HG02852 (cell line): ENCODE measurements around the gene SCD.
A peak's percentile ranks its signal among the peaks of the same experiment; 100 is the strongest.

ENCODE experiments used
- ATAC-seq: cut with Tn5 transposase; IDR thresholded peaks from one replicate; pipeline ENCODE4 v1.9.1; 2021; ENCODE audit warnings: mild to moderate bottlenecking, moderate library complexity; ENCODE audit not compliant: unreplicated experiment

The SCD gene

DNA sequence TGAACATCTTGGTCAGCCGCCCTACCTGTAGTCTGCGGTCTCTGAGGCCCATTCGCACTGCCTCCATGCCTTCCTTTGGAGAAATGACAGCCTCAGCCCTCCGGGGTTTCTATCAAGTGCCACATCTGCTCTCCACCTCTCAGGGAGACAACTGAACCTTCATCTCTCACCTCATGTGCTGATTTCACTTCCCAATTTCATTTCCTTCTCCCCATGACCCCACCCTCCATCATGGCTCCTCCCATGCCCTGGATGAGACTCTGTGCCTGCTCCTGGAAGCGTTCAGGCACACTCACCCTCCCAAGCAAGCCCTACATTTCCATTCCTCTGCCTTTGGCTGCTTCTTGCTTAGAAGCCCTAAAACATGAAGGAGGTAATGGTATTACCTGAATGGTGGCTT lies 7.8 kb upstream of the SCD start:
- peak; percentile 53 for ATAC-seq

DNA sequence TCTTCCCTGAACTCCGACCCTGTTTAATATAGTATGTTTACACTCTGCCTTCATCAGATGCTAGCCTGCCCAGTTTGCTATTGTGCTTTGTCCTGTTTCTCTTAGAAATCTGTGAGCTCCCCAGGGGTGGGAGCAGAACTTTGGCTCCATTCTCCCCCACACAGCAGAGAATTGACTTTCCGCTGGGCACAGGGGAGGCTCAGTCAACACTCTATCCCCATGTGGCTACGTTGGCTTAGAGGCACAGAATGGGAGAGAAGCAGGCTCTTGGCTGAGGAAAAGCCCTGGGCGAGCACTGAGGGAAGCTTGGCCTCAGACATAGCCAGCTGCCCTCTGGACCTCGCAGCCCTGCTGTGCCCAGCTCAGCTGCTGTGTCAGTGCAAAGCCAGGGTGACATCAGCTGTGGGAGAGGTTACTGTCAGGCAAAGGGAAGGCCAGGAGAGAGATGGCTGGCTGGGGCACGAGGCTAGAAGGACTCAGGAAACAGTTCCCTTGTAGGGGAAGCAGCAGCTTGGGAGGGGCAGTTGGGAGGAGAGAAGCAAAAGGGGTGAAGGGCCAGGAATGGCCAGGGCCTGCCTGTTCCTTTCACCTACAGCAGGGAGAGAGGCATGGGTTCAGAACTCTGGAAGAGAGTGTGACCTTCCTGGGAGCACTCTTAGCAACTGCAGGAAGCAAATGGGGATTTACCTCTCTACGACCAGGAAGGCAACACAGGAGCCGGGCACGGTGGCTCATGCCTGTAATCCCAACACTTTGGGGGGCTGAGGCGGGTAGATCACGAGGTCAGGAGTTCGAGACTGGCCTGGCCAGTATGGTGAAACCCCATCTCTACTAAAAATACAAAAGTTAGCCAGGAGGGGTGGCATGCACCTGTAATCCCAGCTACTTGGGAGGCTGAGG lies 5.8 kb upstream of the SCD start:
- ATAC-seq: no peak

DNA sequence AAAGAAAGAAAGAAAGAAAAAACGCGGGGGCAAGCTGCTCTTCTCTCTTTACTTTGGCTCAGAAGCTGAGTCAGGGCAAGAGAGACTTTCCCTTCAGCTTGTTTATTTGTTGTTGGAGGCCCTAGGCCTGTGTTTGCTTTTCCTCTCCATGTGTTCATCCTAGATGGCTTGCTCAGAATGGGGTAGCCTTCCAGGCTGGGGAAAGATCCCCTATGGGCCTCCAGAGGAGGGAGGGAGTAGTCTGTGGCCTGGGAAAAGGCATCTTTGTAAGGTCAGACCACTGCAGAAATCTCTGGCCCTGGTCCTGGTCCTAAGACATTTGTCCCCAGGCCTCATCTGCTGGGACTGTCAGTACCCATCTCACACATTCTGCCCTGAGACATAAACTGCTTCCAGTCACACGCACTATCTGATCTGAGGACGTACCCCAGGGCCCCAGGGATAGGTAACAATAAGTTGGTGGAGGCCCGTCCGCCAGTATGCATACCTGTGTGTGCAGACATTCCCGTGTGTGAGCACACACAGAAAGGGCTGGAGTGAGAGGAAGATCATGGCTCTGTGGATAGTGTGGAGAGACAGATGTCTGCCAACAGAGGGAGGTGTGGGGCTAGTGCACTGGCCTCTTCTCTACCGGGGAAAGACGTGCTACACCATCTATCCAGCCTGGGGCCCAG lies 4.9 kb upstream of the SCD start:
- no peak for ATAC-seq

DNA sequence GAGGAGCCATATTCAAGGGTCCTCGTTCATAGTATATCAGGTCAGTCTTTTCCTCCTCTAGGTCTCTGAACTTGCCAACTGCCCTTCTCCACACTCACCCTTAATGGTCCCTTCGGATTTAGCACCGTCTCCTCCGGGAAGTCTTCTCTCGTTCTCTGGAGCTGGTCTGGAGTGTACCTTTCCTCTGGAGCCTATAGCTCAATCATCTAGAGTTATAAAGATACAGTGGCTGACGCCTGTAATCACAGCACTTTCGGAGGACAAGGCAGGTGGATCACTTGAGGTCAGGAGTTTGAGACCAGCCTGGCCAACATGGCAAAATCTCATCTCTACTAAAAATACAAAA lies 4.4 kb upstream of the SCD start:
- ATAC-seq: no peak

DNA sequence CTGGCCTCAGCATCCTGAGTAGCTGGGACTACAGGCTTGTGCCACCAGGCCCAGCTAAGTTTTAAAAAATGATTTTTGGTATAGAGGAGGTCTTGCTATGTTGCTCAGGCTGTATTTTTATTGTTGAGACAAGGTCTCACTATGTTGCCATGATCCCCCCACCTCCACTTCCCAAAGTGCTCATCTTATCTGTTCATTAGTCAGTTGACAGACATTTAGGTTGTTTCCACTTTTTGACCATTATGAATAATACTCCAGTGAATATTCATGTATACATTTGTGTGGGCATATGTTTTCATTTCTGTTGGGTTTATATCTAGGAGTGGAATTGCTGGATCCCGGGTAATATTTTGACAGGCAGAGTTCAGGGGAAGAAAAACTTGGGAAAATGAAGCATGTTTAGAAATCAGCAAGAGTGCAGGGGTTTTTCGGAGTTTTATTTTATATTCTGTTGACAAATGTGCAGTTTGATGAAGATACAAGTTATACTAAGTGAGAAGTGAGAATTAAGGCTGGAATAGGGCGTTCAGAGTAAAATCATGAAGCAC lies 2.7 kb upstream of the SCD start:
- ATAC-seq: no peak

DNA sequence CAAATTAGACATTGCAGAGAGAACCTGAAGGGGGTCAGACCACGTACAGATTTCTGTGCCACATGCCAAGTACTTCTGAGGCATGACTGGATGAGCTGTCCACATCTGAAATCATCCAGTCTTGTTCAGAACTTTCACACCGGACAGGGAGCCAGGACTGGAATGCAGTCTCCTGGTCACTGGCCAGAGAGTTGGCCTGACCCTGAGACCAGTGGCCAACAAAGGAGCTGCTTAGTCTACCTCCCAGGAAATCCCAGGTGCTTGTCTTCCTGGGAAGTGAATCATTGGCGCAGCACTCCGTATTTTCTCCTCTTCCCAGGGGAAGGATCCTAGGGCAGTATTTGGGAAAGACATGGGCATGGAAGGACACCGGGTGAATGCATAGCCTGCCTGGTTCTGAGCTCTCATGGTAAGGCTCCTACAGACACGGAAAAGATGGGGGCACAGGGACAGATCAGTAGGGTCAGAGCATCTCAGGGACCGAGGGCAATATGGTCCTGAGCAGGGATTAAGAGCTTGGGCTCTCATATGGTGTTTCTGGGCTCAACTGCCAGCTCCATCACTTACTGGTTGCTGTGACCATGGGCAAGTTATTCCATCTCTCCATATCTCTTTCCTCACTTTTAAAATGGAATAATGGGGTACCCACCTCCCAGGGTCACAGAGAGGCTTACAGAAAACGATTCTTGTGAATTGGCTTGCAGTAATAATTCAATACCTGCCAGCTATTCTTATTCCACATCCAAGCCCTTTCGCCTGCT lies 1.3 kb upstream of the SCD start:
- ATAC-seq: no peak

DNA sequence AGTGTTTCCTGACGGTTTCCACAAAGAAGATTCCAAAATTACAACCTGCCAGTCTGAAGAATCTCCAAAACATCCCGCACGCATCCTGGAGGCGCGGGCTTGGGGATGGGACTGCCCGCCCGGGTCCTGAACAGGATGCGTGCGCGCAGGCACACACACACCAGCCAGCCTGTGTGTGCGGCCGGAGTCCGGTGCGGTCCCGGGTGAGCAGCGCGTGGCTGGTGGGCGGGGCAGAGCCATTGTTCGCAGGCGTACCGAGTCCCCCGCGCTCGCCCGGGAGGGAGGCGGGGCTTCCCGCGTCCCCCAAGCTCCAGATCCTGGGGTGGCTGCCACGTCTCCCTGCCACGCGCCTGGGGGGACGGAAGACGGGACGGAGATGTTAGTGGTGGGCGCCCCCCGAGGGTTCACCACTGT lies 675 bp upstream of the SCD start:
- ATAC-seq: peak; percentile 55

DNA sequence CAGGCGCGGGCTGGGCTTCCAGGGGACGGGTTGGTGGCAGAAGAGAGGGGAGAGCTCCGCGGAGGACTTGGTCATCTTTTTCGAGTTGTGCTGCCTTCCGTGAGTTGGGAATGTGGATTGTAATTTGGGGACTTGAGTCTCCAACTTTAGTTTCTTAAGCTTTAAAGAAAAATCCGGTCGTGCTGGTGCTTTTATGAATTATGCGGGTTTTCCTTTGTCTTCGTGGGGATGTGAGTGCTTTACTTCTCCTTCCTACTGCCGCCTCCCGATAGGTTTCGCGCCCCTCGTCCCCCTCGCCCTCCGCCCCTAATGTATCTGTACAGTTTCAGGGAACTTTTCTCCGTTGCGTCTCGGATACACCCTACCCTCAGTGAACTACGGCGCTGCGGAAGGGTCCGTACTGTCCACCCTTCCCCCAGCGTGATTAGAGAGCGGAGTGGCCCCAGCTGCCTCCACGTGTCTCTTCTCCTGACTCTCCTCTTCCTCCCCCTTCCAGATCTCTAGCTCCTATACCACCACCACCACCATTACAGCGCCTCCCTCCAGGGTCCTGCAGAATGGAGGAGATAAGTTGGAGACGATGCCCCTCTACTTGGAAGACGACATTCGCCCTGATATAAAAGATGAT lies 649 bp downstream of the SCD start:
- ATAC-seq: no peak

DNA sequence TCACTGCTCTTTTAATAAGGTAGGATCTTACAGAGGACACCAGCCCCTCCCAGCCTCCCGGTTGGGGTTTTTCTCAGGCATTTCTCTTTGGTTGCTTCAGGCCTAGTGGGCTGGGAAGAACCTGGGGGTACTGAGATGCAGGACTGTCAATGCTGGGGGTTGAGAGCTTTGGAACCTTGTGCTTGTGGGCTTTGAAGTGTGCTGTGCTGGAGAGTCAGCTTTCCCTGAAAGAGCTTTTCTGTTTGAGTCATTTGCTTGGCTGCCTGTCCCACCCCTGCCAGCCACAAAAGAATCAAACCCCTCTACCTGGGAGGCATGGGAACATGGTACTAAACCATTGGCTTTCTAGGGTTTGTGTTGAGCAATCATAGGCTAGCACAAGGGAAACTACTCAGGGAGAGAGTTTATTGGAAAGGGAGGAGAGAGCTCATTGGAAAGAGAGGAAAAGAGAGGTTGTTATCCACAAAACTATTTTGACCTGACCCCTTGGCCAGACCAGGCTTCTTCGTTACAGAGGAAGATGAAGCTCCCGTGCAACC lies 1.4 kb downstream of the SCD start:
- ATAC-seq: no peak

DNA sequence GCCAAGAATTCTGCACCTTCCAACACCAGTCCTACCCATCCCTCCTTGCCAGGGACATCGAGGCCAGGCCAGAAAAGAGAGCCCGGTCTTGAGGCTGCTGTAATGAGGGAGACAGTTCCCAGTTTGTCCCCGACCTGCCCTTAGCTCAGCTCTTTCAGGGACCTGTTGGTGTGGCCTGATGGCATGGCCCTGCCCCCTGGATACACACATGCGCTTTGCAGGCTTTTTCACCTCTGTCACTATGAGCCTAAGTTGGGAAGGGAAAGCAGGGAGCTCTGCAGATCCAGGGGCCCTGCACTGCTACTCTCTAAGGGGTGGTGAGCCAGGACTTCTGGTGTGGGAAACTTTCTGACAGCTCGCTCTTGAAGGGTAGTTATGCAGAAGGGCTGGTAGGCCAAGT lies 2.1 kb downstream of the SCD start:
- ATAC-seq: no peak

DNA sequence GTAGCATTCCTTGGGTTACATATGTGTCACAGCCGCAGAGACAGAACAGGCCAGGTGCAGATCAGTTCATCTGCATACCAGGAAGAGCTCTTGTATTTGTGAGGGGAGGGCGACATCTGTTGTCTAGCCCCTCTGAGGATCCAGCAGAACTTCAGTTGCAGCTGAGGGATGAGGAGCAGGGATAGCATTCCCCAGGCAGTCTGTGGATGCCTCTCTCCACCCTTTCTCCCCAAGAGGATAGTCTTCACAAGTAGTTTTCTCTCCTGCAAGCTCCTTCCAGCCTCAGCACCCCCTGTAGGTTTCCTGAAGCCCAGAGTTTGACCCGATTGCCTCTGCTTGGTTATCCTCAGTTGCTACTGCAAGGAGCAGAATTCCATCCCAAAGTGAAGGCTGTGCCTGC lies 2.6 kb downstream of the SCD start:
- ATAC-seq: no peak

DNA sequence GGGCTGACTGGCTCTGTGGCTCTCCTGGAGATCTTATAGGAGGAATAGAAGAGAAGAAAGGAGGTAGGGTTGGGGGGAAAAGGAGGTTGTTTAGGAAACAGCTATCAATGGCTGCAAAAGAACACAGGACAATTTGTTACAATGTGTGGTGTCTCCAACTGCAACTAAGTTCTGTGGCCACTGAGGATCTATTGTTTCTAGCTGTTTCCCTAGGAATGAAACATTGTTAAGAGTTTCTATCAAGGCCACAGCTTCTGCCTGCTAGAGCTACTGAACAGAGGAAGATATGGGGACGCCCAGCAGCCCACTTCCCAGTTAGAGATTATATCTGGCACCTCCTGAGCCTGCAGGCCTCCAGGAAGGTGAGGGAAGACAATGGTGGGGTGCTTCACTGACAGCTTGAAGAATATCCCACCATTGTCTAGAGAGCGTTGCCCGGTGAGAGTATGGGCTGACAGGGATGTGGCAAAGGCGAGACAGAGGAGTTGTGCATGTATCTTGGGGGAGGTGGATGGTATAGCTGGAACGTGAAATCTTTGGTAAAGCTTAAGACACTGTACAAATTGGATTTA lies 4.0 kb downstream of the SCD start:
- no peak for ATAC-seq

DNA sequence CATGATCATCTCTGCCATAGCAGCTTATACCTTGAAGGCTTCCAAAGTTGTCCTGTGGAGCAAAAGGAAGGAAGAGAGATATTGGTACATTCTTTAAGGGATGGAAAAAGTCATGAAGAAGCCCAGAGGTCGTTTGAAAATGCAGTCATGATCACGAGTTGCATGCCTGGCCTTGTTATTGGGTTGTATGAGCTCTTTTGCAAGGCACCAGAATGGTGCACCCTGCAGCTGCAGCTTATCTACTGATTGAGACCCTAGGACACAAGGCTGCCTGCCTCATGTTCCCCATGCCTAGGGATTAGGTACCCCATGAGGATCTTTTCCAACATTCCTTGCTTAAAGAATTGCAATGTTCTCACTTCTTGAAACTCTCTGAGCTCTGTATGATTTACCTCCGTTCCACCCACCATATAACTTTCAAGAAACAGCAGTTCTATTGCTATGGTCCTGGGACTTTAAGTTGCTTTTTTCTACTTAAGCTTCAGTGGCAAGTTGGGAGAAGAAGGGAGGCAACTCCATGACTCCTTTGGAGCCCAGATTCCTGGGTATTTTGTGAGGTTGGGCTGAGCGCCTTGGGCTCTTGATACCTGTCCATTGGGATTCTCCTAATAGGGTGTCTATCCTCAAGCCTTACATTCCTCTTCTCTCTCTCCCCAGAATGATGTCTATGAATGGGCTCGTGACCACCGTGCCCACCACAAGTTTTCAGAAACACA lies 6.9 kb downstream of the SCD start:
- no peak for ATAC-seq

DNA sequence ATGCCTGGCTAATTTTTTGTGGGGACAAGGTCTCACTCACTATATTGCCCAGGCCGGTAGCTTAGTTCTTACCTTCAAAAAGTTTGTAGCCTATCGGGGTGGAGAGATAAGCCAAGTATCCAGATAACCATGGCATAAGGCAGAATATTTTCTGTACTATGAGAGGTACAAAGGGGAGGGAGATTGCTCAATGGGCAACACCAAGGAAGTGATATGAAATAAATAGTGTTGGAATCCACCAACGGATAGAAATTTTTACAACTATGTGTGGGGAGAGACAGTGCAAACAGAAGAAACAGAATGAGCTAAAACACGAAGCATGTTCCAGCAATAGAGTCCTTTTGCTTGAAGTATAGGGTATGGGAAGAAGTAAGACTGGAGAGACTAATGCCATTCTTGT lies 8.1 kb downstream of the SCD start:
- no peak for ATAC-seq

DNA sequence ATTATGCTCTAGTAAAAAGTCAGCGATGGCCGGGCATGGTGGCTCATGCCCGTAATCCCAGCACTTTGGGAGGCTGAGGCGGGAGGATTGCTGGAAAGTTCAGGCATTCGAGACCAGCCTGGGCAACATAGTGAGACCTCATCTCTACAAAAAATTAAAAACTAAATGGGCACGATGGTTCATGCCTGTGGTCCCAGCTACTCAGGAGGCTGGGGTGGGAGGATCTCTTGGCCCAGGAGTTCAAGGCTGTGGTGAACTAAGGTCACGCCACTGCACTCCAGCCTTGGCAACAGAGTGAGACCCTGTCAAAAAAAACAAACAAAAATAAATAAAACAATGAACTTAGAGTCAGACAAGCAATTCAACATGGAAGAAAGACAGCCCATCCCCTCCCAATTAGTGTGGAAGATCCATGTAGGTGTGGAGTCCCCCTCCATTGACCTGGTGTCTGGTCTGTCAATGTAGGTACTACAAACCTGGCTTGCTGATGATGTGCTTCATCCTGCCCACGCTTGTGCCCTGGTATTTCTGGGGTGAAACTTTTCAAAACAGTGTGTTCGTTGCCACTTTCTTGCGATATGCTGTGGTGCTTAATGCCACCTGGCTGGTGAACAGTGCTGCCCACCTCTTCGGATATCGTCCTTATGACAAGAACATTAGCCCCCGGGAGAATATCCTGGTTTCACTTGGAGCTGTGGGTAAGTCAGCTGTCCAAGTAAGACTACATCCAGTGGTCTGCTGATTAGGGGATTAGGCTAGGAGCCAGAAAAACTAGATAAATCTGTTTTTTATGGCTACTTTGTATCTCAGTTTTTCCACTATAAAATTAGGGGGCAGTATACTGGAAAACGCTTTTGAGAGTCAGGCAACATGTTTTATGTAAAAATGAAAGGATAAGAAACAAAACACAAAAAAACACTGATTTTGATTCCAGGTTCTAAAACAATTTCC lies 9.3 kb downstream of the SCD start:
- ATAC-seq: no peak

DNA sequence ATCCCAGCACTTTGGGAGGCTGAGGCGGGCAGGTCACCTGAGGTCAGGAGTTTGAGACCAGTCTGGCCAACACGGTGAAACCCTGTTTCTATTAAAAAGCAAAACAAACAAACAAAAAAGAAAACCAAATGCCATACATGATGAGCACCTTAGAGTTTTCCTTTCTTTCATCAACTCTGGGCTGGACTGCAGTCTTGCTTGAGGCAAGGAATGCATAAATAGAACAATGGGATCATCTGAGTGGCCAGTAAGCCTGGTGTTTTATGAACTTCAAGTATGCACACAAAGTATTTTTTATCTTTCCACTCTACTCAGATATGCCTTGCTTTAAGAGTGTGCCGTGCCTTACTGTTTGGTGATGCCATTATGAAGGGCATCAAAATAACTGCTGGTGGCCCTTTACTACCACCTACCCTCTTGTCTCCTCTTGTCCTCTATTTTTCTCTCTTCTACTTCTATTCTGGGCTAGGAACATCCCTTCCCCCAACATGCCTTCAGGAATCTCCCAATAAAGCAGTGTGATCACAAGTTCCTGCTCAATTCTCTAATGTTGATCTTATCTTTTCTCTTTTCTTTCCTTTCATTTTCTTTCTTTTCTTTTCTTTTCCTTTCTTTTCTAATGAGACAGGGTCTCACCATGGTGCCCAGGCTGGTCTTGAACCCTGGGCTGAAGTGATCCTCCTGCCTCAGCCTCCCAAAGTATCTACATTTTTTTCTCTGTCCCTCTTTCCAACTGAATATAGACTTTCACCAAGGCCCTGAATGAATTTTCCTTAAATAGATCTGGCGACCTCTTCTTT lies 10.2 kb downstream of the SCD start:
- ATAC-seq: no peak

DNA sequence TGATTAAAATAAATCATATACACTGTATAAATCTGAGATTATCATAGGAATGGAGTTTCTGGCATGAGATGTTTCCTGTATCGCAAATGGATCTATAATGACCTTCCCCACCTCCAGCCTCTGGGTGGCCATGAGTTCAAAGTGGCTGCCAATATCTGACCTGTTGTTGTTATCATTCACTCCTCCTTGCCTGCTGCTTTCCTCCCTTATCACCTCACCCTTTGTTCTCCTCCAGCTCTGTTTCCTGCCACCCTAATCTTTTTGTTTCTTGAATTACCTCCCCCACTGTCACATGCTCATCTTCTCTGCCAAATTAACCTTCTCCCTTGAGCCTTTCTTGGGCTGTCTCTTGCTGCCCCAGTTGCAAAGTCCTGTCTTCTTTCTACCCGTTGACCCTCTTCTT lies 12.0 kb downstream of the SCD start:
- no peak for ATAC-seq
